B cell (primary cell): ENCODE measurements around the gene ALPL. TPM values are rescaled to one million over a fixed set of nuclear protein-coding genes. Genes with fewer than 3 reads are reported as not detected.

Source experiments
- ATAC-seq: fragments of 200-7000 bp; cut with Tn5 transposase; one replicate; pipeline ENCODE4 v1.10.0; 2021; ENCODE audit warnings: low read depth, mild to moderate bottlenecking, moderate number of reproducible peaks, moderate library complexity
- CTCF ChIA-PET: fragments of 350-600 bp; sonication (Branson Sonifier 250); formaldehyde crosslinking; loops from one replicate; lab custom pipeline; 2021; ENCODE audit warnings: antibody characterized with exemption, inconsistent platforms; lab: Charles Lee
- POLR2A ChIA-PET: fragments of 350-600 bp; sonication (Branson Sonifier 250); formaldehyde crosslinking; loops from one replicate; lab custom pipeline; 2021; ENCODE audit warnings: antibody characterized with exemption; lab: Charles Lee
- DNase-seq: peaks from one replicate; pipeline ENCODE4 v3.0.0; 2013
- H2AFZ ChIP-seq: 2 replicates; pipeline ENCODE4 v1.6.1; 2012; ENCODE audit warnings: mild to moderate bottlenecking, low read depth, low read length; ENCODE audit not compliant: insufficient read depth, poor library complexity, severe bottlenecking
- H3K27ac ChIP-seq, 2 donors: 1 replicate in 1 of 2; 2 replicates in 1 of 2; pipeline ENCODE4 v1.5.1; 2012 to 2013; ENCODE audit warnings: low read length in 2 of 2, mild to moderate bottlenecking in 2 of 2, moderate library complexity in 1 of 2
- H3K27me3 ChIP-seq, 4 experiments: fragments of 200-600 bp in 1 of 4; sonication (generic) in 1 of 4; replicated peaks in 1 of 4; 1 replicate in 2 of 4; 2 replicates in 2 of 4; pipeline versions ENCODE4 v1.6.1 to v1.7.0; 2013 to 2016; ENCODE audit warnings: low read length in 3 of 4, mild to moderate bottlenecking in 2 of 4, mixed read lengths in 1 of 4, moderate library complexity in 1 of 4; ENCODE audit not compliant: insufficient read depth in 4 of 4, control insufficient read depth in 3 of 4; ENCODE audit errors: control extremely low read depth in 1 of 4
- H3K36me3 ChIP-seq, 2 experiments: replicated peaks in 1 of 2; 1 replicate in 1 of 2; 2 replicates in 1 of 2; pipeline versions ENCODE4 v1.6.1 to v1.7.1; 2013; ENCODE audit warnings: low read length in 1 of 2; ENCODE audit not compliant: insufficient read depth in 2 of 2, control insufficient read depth in 1 of 2; ENCODE audit errors: control extremely low read depth in 1 of 2, extremely low read depth in 1 of 2
- H3K4me1 ChIP-seq, 2 donors: fragments of 200-600 bp in 1 of 2; sonication (generic) in 1 of 2; 1 replicate in 1 of 2; 2 replicates in 1 of 2; pipeline versions ENCODE4 v1.5.1 to v1.6.1; 2013 to 2017; ENCODE audit warnings: low read length in 2 of 2; ENCODE audit not compliant: control insufficient read depth in 2 of 2, insufficient read depth in 2 of 2
- H3K4me2 ChIP-seq: replicated peaks from 2 replicates; pipeline ENCODE3; 2012; ENCODE audit warnings: mild to moderate bottlenecking, low read depth, low read length; ENCODE audit not compliant: poor library complexity, severe bottlenecking
- H3K4me3 ChIP-seq, 5 experiments: fragments of 200-600 bp in 1 of 5; sonication (generic) in 1 of 5; 1 replicate in 3 of 5; 2 replicates in 2 of 5; pipeline versions ENCODE4 v1.5.1 to v1.7.0; 2011 to 2016; ENCODE audit warnings: low read length in 4 of 5, mild to moderate bottlenecking in 4 of 5, low read depth in 2 of 5, control low read depth in 1 of 5, moderate library complexity in 1 of 5; ENCODE audit not compliant: insufficient read depth in 1 of 5; ENCODE audit errors: control extremely low read depth in 1 of 5, extremely low read depth in 1 of 5
- H3K79me2 ChIP-seq: fragments of 200-600 bp; sonication (generic); one replicate; pipeline ENCODE4 v1.6.0; 2016; ENCODE audit warnings: low read length; ENCODE audit not compliant: control insufficient read depth, insufficient read depth
- H3K9ac ChIP-seq: fragments of 200-600 bp; sonication (generic); 2 replicates; pipeline ENCODE4 v1.6.1; 2017; ENCODE audit warnings: mild to moderate bottlenecking, low read length, moderate library complexity
- H3K9me3 ChIP-seq, 3 donors: one replicate each; pipeline versions ENCODE4 v1.6.1 to v1.7.1; 2013; ENCODE audit warnings: low read length in 2 of 3; ENCODE audit not compliant: control insufficient read depth in 2 of 3, insufficient read depth in 1 of 3; ENCODE audit errors: control extremely low read depth in 1 of 3
- H4K20me1 ChIP-seq: 2 replicates; pipeline ENCODE4 v1.6.0; 2012; ENCODE audit warnings: mild to moderate bottlenecking, low read length; ENCODE audit not compliant: insufficient read depth, control insufficient read depth, poor library complexity, severe bottlenecking
- H3K27ac Mint-ChIP-seq: one replicate; pipeline ENCODE4 v1.8.0; 2021; ENCODE audit warnings: mixed read lengths
- H3K27me3 Mint-ChIP-seq: one replicate; pipeline ENCODE4 v1.8.0; 2021; ENCODE audit warnings: mixed read lengths
- H3K4me1 Mint-ChIP-seq: one replicate; pipeline ENCODE4 v1.8.0; 2021; ENCODE audit warnings: mixed read lengths
- H3K4me3 Mint-ChIP-seq: one replicate; pipeline ENCODE4 v1.8.0; 2021; ENCODE audit warnings: mixed read lengths
- H3K9me3 Mint-ChIP-seq: one replicate; pipeline ENCODE4 v1.8.0; 2022; ENCODE audit warnings: mixed read lengths; ENCODE audit not compliant: insufficient read depth
- CTCF ChIP-seq: fragments of 200-600 bp; IDR thresholded peaks from one replicate; pipeline ENCODE4 v1.8.0; 2022; ENCODE audit warnings: antibody characterized with exemption, mild to moderate bottlenecking
- EZH2 ChIP-seq: IDR thresholded peaks from 2 replicates; pipeline ENCODE4 v1.6.1; 2012; ENCODE audit warnings: borderline replicate concordance, low read depth, mild to moderate bottlenecking, moderate library complexity, low read length; ENCODE audit not compliant: insufficient read depth, poor library complexity, severe bottlenecking
- WGBS: methylation state at CpG from one replicate; pipeline ENCODE4 v1.1.5; 2013; ENCODE audit warnings: missing lambda C conversion rate; ENCODE audit not compliant: insufficient coverage; 5-methylcytosine and 5-hydroxymethylcytosine counted together
- intact Hi-C: fragments of 100-400 bp; cut with micrococcal nuclease; formaldehyde crosslinking; loops from one replicate; pipeline ENCODE4 v1.10.0; 2022
- polyA plus RNA-seq: library from polyadenylated mRNA; depleted of rRNA; stranded (reverse); fragments of >200 nt; gene quantifications from 2 replicates; pipeline ENCODE4 v1.2.3, GENCODE V29; 2012
- total RNA-seq, 2 donors: library from RNA; stranded (reverse); fragments of 120-200 nt in 1 of 2; gene quantifications; 1 replicate in 1 of 2; 2 replicates in 1 of 2; pipeline versions ENCODE4 v1.2.3 to v1.2.4, GENCODE V29; 2013 to 2022

The ALPL gene
- total and polyA plus RNA-seq, 2 donors (not counting 1 experiment from before 2014, with no cell fraction given), result 1.6 to 12.2 TPM

GRCh38 chr1:21624571-21625389 lies 115.6 kb downstream of the ALPL start:
- DNase-seq (no peak), ATAC-seq (no peak)
- Mint-ChIP-seq H3K4me1 (peaks cover 11% of the 10 kb centered on the region), H3K27me3 (peaks cover 33% of the 10 kb centered on the region), H3K4me3 (no peak overlapping the region), H3K9me3 (no peaks in the 10 kb centered on the region), H3K27ac (no peak overlapping the region)
- TF ChIP-seq CTCF, result no peak
- TF ChIP-seq EZH2, result no peak
- intact Hi-C loops, result no loop called here
- Histone ChIP-seq H3K27me3 (peaks cover 0 to 35% (median 9%) of the 10 kb centered on the region in 4 experiments), H3K27ac (no peak overlapping the region), H2AFZ (no peak overlapping the region), H3K4me3 (no peak overlapping the region), H3K9me3 (no peaks in the 10 kb centered on the region), H3K4me1 (peaks cover 0 to 9% of the 10 kb centered on the region in 2 donors), H3K79me2 (no peaks in the 10 kb centered on the region), H3K36me3 (no peaks in the 10 kb centered on the region), H4K20me1 (no peaks in the 10 kb centered on the region), H3K9ac (no peak overlapping the region), H3K4me2 (no peak overlapping the region)
- ChIA-PET POLR2A (no interaction called here), CTCF (no interaction called here)
- WGBS, result 85% methylated on average over 10 of the region's 11 CpGs

GRCh38 chr1:21625390-21626190 lies 116.4 kb downstream of the ALPL start:
- H3K4me2 ChIP-seq, result no peak overlapping the region
- H3K9me3 ChIP-seq, result no peaks in the 10 kb centered on the region
- intact Hi-C loops, result no loop called here
- ChIA-PET POLR2A (no interaction called here), CTCF (no interaction called here)
- H3K27me3 Mint-ChIP-seq, result peaks cover 37% of the 10 kb centered on the region
- peaks cover 0 to 9% of the 10 kb centered on the region in 2 donors for H3K4me1 ChIP-seq
- H4K20me1 ChIP-seq, result no peaks in the 10 kb centered on the region
- H3K27me3 ChIP-seq, result peaks cover 0 to 30% (median 9%) of the 10 kb centered on the region in 4 experiments
- 85% methylated on average over 10 of the region's 13 CpGs for WGBS
- H3K36me3 ChIP-seq, result no peaks in the 10 kb centered on the region
- no peak overlapping the region for H3K27ac Mint-ChIP-seq
- no peak overlapping the region for H3K9ac ChIP-seq
- H3K4me3 Mint-ChIP-seq, result no peak overlapping the region
- no peaks in the 10 kb centered on the region for H3K79me2 ChIP-seq
- TF ChIP-seq CTCF (no peak), EZH2 (no peak)
- no peak overlapping the region for H3K27ac ChIP-seq
- no peak overlapping the region for H2AFZ ChIP-seq
- ATAC-seq (no peak), DNase-seq (no peak)
- H3K9me3 Mint-ChIP-seq, result no peaks in the 10 kb centered on the region
- peaks cover 11% of the 10 kb centered on the region for H3K4me1 Mint-ChIP-seq
- H3K4me3 ChIP-seq, result no peak overlapping the region
